Right ventricle myocardium superior (tissue), 1 donor: ENCODE data around the gene CCDC30. TPM values are rescaled to one million over a fixed set of nuclear protein-coding genes. Genes with fewer than 3 reads are reported as not detected.
A peak's percentile ranks its signal among the peaks of the same experiment; 100 is the strongest.
"Not testable (repeated sequence)": the region's sequence is repeated elsewhere in the genome, so short reads cannot be mapped to it uniquely, and the experiment has no call there.

Experiments
- ATAC-seq: fragments of 200-7000 bp; cut with Tn5 transposase; one replicate; pipeline ENCODE4 v1.9.1; 2020; ENCODE audit warnings: mild to moderate bottlenecking; ENCODE audit not compliant: poor library complexity
- DNase-seq: peaks from one replicate; pipeline ENCODE4 v3.0.0-alpha.2; 2020
- intact Hi-C: fragments of 100-400 bp; cut with DNase I; formaldehyde crosslinking; loops from one replicate; pipeline ENCODE4 v1.11.2; 2022
- total RNA-seq: library from RNA; stranded (reverse); fragmentation: NEBNext Ultra II Directional; extraction: Animal tissue kit (Norgen Biotek cat#: 25700); gene quantifications from one replicate; pipeline ENCODE4 v1.2.1, GENCODE V29; 2021
- donor health status: DM: no; HTN: yes; CAD: no; lungs with severe emphysema.

Gene CCDC30
- total RNA-seq, 1 donor from 2014 or later, result 1.5 TPM

DNA sequence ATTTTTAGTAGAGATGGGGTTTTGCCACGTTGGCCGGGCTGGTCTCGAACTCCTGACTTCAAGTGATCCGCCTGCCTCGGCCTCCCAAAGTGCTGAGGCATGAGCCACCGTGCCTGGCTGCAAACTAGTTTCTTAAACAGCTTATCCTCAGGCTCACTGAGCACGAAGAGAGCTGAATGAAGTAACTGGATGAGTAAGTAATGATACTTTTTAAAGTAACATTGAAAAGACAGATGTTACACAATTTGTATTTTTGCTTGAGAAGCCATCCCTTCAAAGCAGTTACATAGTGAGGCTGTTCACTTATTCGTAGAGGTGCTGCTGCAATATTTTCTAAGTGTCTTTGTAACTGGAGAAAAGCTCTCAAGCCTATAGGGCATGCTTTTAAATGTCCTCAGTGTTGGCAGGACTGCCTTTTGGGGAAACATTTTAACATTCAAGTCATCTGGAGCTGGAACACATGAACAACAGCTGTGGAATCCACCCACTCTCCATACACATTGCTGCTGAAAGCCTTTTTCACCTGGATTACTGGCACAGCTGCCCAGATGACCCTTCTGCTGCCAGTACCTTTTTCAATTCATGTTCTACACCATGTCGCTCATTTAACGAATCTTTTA lies 216.4 kb downstream of the CCDC30 start:
- DNase-seq (no peak), ATAC-seq (no peak)
- intact Hi-C loops, result no loop called here

DNA sequence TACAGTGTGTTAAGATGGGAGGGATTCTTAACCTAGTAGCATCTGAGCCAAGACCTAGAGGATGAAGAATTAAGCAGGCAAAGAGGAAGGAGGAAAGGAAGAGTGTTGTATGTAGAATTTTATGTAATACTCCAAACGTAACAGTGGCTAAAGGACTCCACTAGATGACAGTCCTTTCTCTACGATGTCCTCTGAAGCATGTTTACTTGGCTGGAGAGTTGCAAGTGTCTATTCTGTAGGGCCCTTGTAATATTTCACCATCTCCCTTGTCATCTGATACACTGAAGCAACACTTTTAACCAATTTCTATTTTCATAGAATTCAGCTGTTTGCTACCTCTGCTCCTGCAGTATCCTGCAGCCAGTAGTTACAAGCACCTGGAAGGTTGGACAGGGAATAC lies 217.0 kb downstream of the CCDC30 start:
- intact Hi-C loops, result no loop called here
- ATAC-seq (no peak), DNase-seq (no peak)

DNA sequence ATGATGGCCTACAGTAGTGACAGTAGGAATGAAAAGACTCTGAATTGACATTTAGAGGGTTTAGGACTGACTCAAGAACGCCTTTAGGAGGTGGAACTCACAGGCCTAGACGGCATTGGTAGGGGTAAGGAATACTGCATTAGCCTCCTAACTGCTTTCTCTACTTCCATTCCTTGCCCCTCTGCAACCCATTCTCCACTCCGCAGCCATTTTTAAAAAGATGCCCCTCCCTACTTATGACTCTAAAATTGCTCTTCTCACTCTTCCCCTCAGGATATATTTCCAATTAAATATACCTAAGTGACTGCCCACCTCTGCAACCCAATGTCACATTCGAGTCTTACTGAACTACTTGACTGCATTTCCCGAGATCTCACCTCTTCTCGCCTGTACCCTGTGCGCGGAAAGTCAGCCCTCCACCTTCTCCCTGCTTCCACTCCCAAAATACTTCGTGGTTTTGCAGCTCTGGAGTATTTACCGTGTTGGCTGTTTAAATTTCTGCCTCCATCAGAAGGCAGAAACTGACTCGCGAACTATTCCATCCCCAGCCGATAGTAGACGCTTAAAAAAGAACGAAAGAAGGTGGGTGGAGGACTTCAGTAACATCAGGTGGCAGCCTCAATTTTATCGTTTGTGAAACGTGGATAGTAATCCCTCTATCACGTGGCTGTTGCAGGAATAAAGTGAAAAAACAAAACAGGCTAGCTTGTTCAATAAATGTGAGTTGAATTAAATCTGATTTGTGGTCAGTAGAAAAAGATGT lies 218.0 kb downstream of the CCDC30 start:
- intact Hi-C loops, result no loop called here
- DNase-seq (no peak), ATAC-seq (peak; percentile 3)

DNA sequence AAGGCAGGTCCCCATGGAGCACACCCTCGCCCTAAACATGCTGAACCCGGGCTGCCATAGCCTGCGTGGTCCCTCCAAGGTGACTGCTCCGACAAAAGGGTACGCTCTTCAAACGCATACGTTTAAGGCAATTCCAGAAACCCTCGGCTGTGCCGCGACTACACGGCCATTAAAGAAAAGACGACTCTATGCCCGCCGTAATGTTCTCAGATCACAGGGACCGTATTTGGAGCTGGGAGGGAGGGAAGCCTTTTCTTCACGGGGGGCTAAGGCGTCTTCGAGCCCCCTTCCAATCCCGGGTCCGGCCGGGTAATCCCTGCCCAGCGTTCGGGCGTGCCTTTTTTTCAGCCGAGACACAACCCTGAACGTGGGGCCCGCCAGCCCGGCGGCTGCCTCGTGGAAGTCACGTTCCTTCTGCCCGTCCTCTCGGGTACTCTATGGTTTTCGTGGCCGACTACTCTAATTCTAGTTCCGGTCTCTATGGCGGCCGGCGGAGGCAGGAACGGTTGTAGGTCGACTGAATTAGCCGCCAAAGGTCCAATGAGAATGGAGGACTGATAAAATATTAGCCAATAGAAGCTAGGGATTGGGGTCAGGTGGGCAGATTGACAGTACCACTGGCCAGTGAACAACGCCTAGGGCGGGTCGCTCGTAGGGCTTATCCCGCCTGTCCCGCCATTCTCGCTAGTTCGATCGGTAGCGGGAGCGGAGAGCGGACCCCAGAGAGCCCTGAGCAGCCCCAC lies 218.8 kb downstream of the CCDC30 start, which contains the start of gene YBX1:
YBX1 (plus strand) TSS at position 678 of the 743 bp plus-strand sequence. CDS start 148 bp downstream, outside the sequence.
- DNase-seq, result peak; percentile 97
- peak; percentile 95 for ATAC-seq
- intact Hi-C loops, result no loop called here

DNA sequence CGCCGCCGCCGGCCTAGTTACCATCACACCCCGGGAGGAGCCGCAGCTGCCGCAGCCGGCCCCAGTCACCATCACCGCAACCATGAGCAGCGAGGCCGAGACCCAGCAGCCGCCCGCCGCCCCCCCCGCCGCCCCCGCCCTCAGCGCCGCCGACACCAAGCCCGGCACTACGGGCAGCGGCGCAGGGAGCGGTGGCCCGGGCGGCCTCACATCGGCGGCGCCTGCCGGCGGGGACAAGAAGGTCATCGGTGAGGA lies 219.3 kb downstream of the CCDC30 start:
- intact Hi-C loops, DNase-seq: not testable (repeated sequence)
- peak; percentile 18 for ATAC-seq

DNA sequence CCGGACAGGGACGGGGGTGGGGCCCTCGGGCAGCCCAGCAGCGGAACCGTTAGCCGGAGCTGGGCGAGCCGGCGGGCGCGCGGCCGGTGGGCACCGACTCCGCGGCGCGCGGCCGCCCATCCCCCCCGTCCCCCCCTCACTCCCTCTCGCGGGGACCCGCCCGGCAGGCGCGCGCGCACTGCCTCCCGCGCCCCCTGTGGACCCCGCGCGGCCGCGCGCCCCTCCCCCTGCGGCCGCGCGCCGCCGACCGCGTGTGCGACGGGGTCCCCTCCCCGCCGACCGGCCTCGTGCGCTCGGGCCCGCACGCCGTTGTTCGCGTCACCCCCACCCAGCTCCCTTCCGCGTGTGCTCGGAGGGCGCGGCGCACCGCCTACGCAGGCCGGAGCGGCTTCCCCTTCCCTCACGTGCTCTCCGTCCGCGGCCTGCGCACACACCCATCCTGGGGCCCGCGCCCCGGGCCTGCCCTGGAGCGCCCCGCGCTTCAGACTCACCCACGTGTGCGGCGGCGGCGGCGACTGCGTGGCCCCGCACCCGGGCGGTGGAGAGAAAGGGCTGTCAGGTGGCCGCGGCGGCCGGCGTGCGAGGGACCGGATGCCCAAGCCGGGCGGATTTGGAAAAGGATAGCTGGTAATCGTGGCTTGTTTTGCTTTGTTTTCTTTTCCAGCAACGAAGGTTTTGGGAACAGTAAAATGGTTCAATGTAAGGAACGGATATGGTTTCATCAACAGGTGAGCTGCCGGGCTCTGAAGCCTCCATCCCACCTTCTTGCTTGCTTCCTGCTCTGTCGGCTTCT lies 219.8 kb downstream of the CCDC30 start:
- DNase-seq, result peak; percentile 82
- intact Hi-C loops, result no loop called here
- ATAC-seq, result peak; percentile 58

DNA sequence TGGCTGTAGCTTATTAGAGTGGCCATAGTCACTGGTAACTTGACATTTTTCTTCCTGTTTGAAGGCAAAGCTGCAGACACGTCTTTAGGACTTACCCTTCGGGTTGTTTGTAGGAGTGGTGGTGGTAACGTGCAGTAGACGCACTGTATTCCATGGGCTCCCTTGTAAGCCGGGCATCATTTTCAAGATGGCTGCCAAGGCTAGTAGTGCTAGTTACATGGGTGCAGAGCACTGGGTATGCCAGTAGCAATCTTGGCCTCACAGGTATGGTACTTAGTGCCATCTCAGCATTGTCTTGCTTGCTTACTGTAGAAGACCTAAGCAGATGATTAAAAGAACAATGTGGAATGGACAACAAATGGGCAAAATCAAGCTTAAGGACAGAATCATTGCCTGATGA lies 221.1 kb downstream of the CCDC30 start:
- no peak for DNase-seq
- no peak for ATAC-seq
- intact Hi-C loops, result no loop called here

DNA sequence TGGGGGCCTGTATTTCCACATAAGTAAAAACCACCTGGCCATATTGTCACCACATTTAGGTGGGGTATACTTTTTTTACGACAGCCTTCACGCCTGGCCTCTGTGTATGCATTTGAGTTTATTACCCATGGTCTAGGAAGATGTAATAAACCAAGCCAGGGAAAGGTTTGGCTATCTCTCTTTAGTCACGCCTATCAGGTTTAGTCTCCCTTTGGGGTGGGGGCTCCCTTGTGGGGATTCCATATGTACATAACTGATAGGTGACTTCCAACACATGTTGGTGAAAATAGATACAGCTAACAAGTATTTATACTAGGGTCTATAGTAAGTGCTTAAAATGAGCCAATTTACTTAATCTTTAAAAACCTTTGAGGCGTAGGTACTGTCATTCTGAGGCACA lies 223.3 kb downstream of the CCDC30 start:
- ATAC-seq (no peak), DNase-seq (no peak)
- intact Hi-C loops, result no loop called here

DNA sequence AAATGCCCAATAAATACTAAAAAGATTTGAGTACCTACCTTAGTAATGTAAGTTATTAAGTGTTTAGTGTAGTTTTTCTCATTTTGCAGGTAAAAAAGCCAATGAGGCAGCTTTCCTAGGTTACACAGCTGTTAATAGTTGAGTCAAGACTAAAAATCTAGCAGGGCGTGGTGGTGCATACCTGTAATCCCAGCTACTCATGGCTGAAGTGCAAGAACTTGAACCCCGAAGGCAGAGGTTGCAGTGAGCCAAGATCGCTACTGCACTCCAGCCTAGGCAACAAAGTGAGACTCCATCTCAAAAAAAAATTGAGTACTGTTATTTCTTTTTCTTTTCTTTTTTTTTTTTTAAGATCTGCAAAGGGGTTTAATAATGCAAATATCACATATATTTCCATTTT lies 226.8 kb downstream of the CCDC30 start:
- DNase-seq (no peak), ATAC-seq (no peak)
- intact Hi-C loops, result no loop called here

DNA sequence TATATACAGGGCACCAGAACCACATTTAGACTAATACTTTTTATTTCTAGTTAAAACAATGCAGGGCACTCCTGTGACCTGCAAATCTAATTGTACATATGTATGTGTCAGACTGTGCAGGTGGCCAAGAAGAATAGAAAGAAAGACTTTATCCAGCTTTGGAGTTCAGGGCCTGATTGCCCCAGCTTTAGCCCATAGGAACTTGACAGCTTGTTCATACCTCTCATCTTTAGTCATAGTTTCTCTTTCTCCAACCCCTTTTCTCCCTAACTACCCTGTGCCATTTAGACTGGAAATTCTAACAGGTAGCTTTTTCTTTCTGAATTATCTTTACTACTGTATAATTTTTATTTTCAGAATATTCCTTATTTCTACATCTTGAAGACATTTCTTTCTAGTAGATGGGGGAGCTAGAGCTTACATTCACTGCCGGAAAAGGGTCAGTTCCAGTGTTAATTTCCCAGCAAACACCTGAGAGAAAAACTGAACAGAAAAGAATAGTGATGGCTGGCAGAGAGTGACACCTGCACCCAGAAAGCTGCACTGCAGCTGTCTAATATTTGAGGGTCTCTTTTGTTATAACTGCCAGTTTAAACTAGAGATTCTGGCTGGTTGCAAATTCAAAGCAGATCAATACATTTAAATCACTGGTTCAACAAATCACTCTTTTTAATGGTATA lies 227.5 kb downstream of the CCDC30 start:
- DNase-seq (no peak), ATAC-seq (no peak)
- intact Hi-C loops, result no loop called here

DNA sequence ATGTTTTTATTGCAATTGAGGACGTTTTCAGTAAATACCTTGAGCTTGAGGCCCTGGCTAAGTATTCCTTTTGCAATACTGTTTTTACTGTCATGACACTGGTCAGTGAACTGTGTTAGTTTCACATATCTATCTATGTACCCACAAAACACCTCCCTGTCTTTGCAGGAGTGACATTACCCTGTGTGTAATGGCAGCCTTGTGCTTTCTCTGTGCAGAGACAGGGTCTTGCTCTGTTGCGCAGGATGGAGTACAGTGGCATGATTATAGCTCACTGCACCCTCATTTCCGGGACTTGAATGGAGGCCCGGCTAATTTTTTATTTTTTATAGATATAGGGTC lies 228.0 kb downstream of the CCDC30 start:
- intact Hi-C loops, result no loop called here

DNA sequence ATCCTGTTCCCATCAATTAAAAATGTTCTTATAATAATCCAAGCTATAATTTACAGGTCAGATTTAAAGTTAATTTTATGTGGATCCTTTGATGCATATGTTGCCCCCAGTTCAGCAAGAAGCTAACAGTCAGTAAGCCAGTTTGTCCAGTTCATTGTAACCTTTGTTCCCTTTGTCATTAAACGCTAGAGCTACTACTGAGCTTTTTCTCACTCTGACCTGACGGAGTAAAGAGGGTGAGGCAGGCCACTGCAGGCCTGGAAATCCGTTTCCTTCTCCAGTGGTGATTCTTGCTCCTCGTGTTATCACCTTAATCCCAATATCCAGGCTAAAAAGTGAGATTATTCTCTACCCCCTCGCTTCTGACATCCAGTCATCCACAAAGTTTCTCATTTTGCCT lies 229.4 kb downstream of the CCDC30 start:
- no peak for DNase-seq
- ATAC-seq, result peak; percentile 21
- intact Hi-C loops, result no loop called here

More for the DNA sequence above, 228.0 kb downstream of the CCDC30 start:
- ATAC-seq, result no peak
- DNase-seq, result no peak

DNA sequence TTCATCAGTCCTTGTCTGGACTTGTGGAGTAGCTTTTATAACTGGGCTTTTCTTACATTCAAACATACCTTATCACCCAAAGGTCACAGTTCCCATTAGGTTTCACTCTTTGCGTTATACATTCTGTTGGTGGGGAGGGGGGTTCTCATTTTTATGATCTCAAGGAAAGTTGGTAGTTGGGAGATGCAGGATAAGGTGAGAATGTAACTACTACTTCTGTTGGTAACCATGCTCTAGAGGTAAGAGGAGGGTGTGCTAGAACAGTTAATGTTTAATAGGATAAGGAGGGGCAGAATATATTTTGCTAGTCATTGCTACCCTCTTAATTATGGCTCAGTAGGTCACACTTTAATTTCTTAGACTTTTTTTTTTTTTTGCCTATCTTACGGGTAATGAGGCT lies 229.8 kb downstream of the CCDC30 start:
- DNase-seq, result no peak
- ATAC-seq, result no peak
- intact Hi-C loops, result no loop called here

DNA sequence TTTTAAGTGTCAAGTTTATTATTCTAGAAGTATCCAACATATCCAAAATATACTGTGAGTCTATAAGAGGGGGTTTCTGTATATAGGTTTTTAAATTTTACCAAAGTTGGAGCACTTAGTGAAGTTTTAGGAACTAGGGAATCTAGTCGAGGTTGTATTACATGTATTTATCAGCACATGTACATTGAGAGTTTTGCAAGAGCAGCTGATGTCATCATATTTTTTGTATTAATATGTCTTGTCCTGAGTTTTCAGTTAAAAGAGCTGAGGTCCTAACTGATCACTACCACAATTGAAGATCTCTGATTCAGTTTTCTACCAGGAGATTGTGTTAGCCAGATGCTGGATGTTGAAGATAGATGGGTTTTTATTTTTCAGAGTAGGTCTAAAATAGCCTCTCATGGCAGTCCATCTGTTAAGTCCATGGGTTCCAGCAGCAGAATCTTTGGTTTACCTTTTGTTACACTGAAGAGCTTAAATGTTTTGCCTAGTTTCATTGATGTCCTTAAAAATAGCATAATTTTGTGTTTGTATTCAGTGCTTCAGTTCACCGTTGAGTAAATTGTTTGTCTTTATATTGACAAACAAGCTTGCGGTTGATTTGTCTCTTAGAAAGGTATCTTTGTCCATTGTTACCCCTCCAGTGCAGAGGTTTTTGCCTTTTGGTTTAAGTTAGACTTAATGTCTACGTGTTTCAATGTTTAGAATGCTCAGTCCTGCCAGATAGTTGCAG lies 235.2 kb downstream of the CCDC30 start:
- ATAC-seq, result no peak
- no peak for DNase-seq
- intact Hi-C loops, result no loop called here

DNA sequence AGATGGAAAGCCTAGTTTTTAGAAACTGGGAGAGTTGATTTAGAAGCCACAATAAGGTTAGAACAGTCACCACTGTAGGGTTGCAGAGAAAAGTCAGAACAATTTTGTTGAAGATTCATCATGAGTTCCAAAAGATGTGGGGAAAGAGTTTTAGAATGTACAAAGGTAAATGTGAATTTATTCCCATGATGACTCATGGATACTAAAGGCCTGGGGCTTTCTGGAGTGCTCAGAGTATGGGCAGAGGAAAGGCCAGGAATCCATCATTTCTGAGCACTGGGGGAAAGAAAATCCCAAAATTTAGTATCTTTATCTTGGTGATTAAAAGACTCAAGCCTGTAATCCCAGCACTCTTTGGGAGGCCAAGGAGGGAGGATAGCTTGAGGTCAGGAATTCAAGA lies 236.9 kb downstream of the CCDC30 start:
- intact Hi-C loops, result no loop called here
- ATAC-seq (no peak), DNase-seq (no peak)

DNA sequence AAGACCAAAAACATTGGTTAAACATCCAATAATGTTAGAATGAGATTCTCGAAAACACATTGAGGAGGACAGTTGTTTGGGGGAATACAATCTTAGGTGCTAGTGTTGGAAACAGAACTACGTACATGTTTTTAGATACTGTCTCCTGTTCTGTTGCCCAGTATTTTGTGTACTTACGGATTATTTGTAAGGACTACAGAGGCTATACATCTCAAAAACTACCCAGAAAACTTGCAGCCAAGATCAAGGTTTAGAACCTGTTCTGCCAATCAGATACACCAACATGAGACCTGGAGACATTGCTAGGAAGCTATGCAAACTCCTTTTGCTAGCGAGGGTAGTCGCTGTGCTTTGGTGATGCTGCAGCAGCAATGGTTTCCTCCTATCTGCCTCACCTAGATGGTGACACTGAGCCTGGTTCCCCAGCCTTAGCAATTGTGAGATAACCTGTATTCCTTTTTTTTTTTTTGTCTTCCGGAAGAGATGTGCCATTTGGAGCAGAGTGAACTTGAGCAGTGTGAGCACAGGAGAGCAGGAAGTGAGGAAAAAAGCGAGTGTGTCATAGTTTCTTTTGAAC lies 240.9 kb downstream of the CCDC30 start:
- ATAC-seq (no peak), DNase-seq (no peak)
- intact Hi-C loops, result no loop called here
